ENCODE results near the gene PPP2R2C. TPM values are rescaled to one million over a fixed set of nuclear protein-coding genes. Genes with fewer than 3 reads are reported as not detected.
A peak's percentile ranks its signal among the peaks of the same experiment; 100 is the strongest.

Gene PPP2R2C
- total and polyA plus RNA-seq, 12 donors = 0.14 to 10.6 (median 4.2) TPM

DNA sequence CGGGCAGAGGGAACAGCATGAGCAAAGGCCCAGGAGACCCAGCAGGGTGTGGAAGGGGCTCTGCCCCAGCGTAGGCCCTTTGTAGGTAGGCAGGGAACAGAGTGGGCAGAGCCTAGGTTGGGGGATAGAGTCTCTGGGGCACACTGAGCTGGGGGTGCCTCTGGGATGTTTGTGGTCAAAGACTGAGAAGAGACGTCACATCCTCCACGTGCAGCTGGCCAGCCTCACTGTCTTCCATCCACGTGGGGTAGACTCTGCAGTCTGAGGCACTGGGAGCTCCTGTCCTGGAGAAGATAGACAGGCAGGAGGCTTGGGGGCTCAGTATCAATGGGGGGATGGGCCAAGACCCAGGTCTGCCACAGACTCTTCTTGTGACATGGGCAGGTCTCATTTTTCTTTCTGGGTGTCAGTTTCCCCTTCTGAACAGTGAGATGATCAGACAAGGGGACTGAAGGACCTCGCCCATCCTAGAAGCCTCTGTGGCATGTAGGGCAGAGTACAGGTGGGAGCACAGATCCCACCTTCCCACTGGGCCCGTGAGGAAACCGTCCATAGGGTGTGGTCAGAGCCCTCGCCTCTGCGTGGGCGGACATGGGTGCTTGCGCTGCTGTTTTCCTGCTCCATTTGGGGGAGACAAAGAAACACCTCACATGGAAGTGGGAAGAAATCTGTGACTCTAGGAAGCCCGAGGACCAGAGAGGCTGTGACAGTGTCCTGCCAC is 179.9 kb downstream of the PPP2R2C start:
- TF ChIP-seq, protein P1, sequence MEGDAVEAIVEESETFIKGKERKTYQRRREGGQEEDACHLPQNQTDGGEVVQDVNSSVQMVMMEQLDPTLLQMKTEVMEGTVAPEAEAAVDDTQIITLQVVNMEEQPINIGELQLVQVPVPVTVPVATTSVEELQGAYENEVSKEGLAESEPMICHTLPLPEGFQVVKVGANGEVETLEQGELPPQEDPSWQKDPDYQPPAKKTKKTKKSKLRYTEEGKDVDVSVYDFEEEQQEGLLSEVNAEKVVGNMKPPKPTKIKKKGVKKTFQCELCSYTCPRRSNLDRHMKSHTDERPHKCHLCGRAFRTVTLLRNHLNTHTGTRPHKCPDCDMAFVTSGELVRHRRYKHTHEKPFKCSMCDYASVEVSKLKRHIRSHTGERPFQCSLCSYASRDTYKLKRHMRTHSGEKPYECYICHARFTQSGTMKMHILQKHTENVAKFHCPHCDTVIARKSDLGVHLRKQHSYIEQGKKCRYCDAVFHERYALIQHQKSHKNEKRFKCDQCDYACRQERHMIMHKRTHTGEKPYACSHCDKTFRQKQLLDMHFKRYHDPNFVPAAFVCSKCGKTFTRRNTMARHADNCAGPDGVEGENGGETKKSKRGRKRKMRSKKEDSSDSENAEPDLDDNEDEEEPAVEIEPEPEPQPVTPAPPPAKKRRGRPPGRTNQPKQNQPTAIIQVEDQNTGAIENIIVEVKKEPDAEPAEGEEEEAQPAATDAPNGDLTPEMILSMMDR (IDR thresholded peaks at IDR 0.05) = no peak
- 83 to 86% methylated on average over 13 of the region's 13 CpGs for WGBS, 2 donors
- intact Hi-C loops (cut with DNase I) = no loop called here

DNA sequence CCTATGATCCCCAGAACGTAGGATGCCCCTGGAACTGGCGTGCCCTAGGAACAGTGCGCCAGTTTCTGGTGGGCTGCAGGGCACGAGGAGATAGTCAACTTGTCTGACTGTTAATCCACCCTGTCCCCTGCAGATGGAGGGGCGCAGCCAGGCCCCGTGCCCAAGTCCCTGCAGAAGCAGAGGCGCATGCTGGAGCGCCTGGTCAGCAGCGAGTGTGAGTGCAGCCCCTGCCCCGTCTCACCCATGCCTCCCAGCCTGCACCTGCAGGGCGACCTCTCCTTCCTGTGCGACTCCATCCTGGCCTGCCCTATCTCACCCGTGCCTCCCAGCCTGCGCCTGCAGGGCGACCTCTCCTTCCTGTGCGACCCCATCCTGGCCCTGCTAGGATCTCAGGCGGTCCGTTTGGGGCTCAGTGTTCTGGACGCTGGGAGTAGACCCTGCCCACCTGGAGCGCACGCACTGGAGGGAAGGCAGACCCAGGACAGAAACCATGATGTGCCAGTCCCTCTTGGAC is 180.6 kb downstream of the PPP2R2C start:
- peak in 1 of 8 donors; percentile 7 for ATAC-seq
- Histone ChIP-seq H3K9me3 (no peaks in the 10 kb centered on the region), H3K27ac (no peak overlapping the region), H3K4me1 (no peaks in the 10 kb centered on the region), H3K27me3 (no peaks in the 10 kb centered on the region), H3K4me3 (no peak overlapping the region), H3K36me3 (peaks cover 0 to 100% (median 40%) of the 10 kb centered on the region in 9 donors)
- TF ChIP-seq, protein P1 (IDR thresholded peaks at IDR 0.05) = no peak
- no peak for DNase-seq
- WGBS, 2 donors = 85 to 86% methylated on average over 20 to 21 of the region's 21 CpGs
- intact Hi-C loops (cut with DNase I) = no loop called here

More for the DNA sequence above, 179.9 kb downstream of the PPP2R2C start:
- no peak for ATAC-seq
- no peak for DNase-seq
- Histone ChIP-seq H3K27ac (no peak overlapping the region), H3K4me3 (no peak overlapping the region), H3K9me3 (no peaks in the 10 kb centered on the region), H3K27me3 (no peaks in the 10 kb centered on the region), H3K36me3 (peaks cover 0 to 100% (median 39%) of the 10 kb centered on the region in 9 donors), H3K4me1 (no peaks in the 10 kb centered on the region)

- intact Hi-C loops (cut with DNase I) = no loop called here
- Histone ChIP-seq H3K27me3 (no peaks in the 10 kb centered on the region), H3K4me3 (no peak overlapping the region), H3K9me3 (no peaks in the 10 kb centered on the region), H3K27ac (no peak overlapping the region), H3K36me3 (peaks cover 0 to 100% (median 39%) of the 10 kb centered on the region in 9 donors), H3K4me1 (no peaks in the 10 kb centered on the region)
- WGBS, 2 donors = 91 to 92% methylated on average over 25 of the region's 25 CpGs
- ATAC-seq = no peak
- DNase-seq = no peak
- TF ChIP-seq, protein P1 (IDR thresholded peaks at IDR 0.05) = no peak
These were observed 181.5 kb downstream of the PPP2R2C start for GRCh38 chr4:6290769-6291547.

GRCh38 chr4:6290256-6290655 is 182.2 kb downstream of the PPP2R2C start:
- WGBS, 2 donors = 91 to 98% methylated on average over 7 of the region's 7 CpGs
- H3K4me3 ChIP-seq = no peak overlapping the region
- intact Hi-C loops (cut with DNase I) = no loop called here
- ATAC-seq (no peak), DNase-seq (no peak)
- no peaks in the 10 kb centered on the region for H3K4me1 ChIP-seq
- no peaks in the 10 kb centered on the region for H3K27me3 ChIP-seq
- peaks cover 0 to 99% (median 35%) of the 10 kb centered on the region in 9 donors for H3K36me3 ChIP-seq
- H3K9me3 ChIP-seq = no peaks in the 10 kb centered on the region
- TF ChIP-seq, protein P1 (IDR thresholded peaks at IDR 0.05) = no peak
- no peak overlapping the region for H3K27ac ChIP-seq
